Duodenal mucosa (tissue), 2 donors: ENCODE data around the gene DMRTA1.
"Not testable (repeated sequence)": the region's sequence is repeated elsewhere in the genome, so short reads cannot be mapped to it uniquely, and the experiment has no call there.

Experiments used
- H3K27ac ChIP-seq: one replicate; pipeline ENCODE4 v1.7.0; 2013; ENCODE audit warnings: low read depth, low read length
- H3K27me3 ChIP-seq, 2 donors: one replicate each; pipeline ENCODE4 v1.7.0; 2013; ENCODE audit warnings: low read length in 2 of 2, control low read depth in 1 of 2; ENCODE audit not compliant: insufficient read depth in 2 of 2, control insufficient read depth in 1 of 2
- H3K36me3 ChIP-seq, 2 donors: one replicate each; pipeline ENCODE4 v1.7.0; 2013; ENCODE audit warnings: low read length in 2 of 2, control low read depth in 1 of 2; ENCODE audit not compliant: insufficient read depth in 2 of 2, control insufficient read depth in 1 of 2
- H3K4me1 ChIP-seq, 2 donors: one replicate each; pipeline ENCODE4 v1.7.0; 2013; ENCODE audit warnings: low read length in 2 of 2, control low read depth in 1 of 2; ENCODE audit not compliant: insufficient read depth in 2 of 2, control insufficient read depth in 1 of 2
- H3K4me3 ChIP-seq, 2 donors: one replicate each; pipeline ENCODE4 v1.7.0; 2013; ENCODE audit warnings: low read length in 2 of 2, low read depth in 1 of 2
- H3K9ac ChIP-seq, 2 donors: one replicate each; pipeline ENCODE4 v1.7.0; 2013; ENCODE audit warnings: low read length in 2 of 2, low read depth in 1 of 2
- H3K9me3 ChIP-seq, 2 donors: one replicate each; pipeline ENCODE4 v1.7.0; 2013; ENCODE audit warnings: low read length in 2 of 2, control low read depth in 1 of 2; ENCODE audit not compliant: control insufficient read depth in 1 of 2

Gene DMRTA1

GRCh38 chr9:22457448-22457847 lies 10.8 kb downstream of the DMRTA1 start:
- H3K4me3 ChIP-seq = no peak overlapping the region

GRCh38 chr9:22463205-22463604 lies 16.6 kb downstream of the DMRTA1 start:
- Histone ChIP-seq H3K9me3 (no peaks in the 10 kb centered on the region), H3K4me3 (no peak overlapping the region), H3K27me3 (no peaks in the 10 kb centered on the region), H3K36me3 (no peaks in the 10 kb centered on the region), H3K27ac (no peak overlapping the region), H3K4me1 (no peaks in the 10 kb centered on the region), H3K9ac (no peak overlapping the region)

More at GRCh38 chr9:22457448-22457847, 10.8 kb downstream of the DMRTA1 start:
- Histone ChIP-seq H3K9me3 (no peaks in the 10 kb centered on the region), H3K36me3 (no peaks in the 10 kb centered on the region), H3K9ac (no peak overlapping the region), H3K27ac (no peak overlapping the region), H3K27me3 (no peaks in the 10 kb centered on the region), H3K4me1 (no peaks in the 10 kb centered on the region)

GRCh38 chr9:22469928-22470544 lies 23.4 kb downstream of the DMRTA1 start:
- Histone ChIP-seq H3K4me1 (no peaks in the 10 kb centered on the region), H3K4me3 (no peak overlapping the region), H3K9me3 (no peaks in the 10 kb centered on the region), H3K36me3 (no peaks in the 10 kb centered on the region), H3K27ac (no peak overlapping the region), H3K9ac (no peak overlapping the region), H3K27me3 (no peaks in the 10 kb centered on the region)

GRCh38 chr9:22481566-22481965 lies 34.9 kb downstream of the DMRTA1 start:
- H3K9ac ChIP-seq = no peak overlapping the region
- H3K9me3 ChIP-seq = no peaks in the 10 kb centered on the region
- H3K36me3 ChIP-seq = no peaks in the 10 kb centered on the region
- H3K4me1 ChIP-seq = no peaks in the 10 kb centered on the region
- H3K27me3 ChIP-seq = no peaks in the 10 kb centered on the region
- H3K4me3 ChIP-seq = no peak overlapping the region
- H3K27ac ChIP-seq = no peak overlapping the region

- no peaks in the 10 kb centered on the region for H3K27me3 ChIP-seq
- no peaks in the 10 kb centered on the region for H3K9me3 ChIP-seq
- no peak overlapping the region for H3K9ac ChIP-seq
- no peaks in the 10 kb centered on the region for H3K36me3 ChIP-seq
- H3K27ac ChIP-seq = no peak overlapping the region
- no peak overlapping the region for H3K4me3 ChIP-seq
- no peaks in the 10 kb centered on the region for H3K4me1 ChIP-seq
Measured at GRCh38 chr9:22483528-22484070, 37.0 kb downstream of the DMRTA1 start.

GRCh38 chr9:22496197-22496596 lies 49.6 kb downstream of the DMRTA1 start:
- not testable (repeated sequence) for H3K4me3 ChIP-seq, H3K4me1 ChIP-seq, H3K27ac ChIP-seq, H3K27me3 ChIP-seq, H3K36me3 ChIP-seq, H3K9ac ChIP-seq, H3K9me3 ChIP-seq
